ENCODE measurements around the gene VEPH1.
"Not testable (repeated sequence)": the region's sequence is repeated elsewhere in the genome, so short reads cannot be mapped to it uniquely, and the experiment has no call there.

The VEPH1 gene

DNA sequence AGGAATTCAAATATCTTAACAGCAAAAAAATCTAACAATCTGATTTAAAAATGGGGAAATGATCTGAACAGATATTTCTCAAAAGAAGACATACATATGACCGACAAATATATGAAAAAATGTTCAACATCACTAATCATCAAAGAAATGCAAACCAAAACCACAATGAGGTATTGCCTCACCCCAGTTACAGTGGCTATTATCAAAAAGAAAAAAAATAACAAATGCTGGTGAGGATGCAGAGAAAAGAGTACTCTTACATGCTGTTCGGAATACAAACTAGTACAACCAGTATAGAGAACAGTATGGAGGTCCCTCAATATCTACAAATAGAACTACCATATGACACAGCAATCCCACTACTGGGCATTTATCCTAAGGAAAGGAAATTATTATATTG, 152.6 kb downstream of the VEPH1 start:
- DNase-seq (ENCODE audit: low read depth in 3 of 3) = not testable (repeated sequence)

DNA sequence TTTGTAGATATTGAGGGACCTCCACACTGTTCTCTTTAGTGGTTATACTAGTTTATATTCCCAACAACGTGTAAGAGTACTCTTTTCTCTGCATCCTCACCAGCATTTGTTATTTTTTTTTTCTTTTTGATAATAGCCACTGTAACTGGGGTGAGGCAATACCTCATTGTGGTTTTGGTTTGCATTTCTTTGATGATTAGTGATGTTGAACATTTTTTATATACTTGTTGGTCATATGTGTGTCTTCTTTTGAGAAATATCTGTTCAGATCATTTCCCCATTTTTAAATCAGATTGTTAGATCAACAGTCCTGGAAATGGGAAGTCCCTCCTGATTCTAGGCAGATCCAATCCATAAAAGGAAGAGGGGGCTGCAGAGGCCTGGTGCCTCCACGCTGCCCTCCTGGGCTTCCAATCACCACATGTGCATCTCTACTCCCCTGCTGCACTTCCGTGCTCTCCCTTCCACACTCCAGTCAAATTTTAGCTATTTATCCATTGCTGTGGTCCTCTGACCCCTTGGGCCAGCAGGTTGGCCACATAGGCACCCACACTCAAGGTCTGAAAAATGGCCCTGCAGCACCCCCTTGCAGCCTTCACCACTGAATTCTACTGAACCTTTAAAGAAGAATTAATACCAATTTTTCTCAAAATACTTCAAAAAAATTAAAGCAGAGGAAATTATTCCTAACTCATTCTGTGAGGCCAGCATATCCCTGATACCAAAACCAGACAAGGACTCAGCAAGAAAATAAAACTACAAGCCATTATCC, 154.7 kb downstream of the VEPH1 start:
- not testable (repeated sequence) for DNase-seq (ENCODE audit: low read depth in 3 of 3)

DNA sequence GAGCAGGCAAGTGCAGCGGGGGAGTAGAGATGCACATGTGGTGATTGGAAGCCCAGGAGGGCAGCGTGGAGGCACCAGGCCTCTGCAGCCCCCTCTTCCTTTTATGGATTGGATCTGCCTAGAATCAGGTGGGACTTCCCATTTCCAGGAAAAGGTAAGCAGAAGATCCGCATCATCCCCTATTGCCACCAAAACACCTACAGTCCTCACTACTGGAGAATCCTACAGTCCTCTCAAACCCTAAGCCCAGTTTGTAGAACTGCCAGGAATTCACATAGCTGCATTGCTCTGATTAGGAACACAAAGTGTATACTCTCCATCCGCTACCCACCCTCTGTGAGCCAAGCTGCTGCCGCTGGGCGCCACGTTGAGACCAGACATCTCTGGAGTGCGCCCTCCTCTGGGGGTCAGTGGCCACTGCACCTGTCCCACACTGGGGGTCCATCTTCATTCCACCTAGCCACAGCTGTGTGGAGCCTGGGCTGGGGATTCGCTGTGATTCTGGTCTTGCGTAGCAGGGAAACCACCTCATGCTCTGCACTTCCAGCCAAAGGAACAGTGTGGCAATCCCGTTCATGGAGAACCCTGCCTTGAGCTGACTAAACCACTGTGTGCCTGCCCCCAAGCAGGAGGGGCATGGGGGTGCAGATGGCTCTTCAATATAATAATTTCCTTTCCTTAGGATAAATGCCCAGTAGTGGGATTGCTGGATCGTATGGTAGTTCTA, 155.5 kb downstream of the VEPH1 start:
- no peak for DNase-seq (ENCODE audit: low read depth in 3 of 3)

DNA sequence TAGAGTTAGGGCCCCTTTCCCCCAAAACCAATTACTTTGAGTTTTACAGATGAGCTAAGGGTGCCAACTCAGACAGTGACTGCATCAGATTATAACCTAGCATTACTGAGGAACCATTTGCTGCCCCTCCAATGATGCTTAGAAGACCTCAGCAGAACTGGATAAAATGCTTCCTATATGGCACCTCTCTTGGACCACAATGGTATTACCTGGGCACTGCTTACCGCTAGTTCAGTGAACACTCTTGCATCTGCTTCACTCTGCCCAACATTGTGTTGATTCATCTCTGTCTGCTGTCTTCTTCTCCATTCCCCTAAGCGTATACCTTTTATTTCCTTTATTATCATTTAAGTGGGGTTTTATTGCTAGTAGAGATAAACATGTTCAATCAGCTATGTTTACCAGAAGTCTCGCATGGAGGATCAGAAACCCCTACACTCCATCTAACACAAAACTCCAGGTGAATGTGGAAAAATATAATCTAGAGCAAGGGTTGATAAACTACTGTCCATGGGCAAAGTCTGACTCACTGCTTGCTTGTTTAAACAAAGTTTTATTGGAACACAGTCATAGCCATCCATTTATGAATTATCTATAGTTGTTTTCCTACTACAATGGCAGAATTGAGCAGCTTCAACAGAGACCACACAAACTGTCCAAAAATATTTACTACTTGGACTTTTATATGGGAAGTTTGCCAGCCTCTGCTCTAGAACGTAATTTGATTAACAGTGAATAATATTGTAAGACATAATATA, 166.8 kb downstream of the VEPH1 start:
- DNase-seq (ENCODE audit: low read depth in 3 of 3) = no peak

DNA sequence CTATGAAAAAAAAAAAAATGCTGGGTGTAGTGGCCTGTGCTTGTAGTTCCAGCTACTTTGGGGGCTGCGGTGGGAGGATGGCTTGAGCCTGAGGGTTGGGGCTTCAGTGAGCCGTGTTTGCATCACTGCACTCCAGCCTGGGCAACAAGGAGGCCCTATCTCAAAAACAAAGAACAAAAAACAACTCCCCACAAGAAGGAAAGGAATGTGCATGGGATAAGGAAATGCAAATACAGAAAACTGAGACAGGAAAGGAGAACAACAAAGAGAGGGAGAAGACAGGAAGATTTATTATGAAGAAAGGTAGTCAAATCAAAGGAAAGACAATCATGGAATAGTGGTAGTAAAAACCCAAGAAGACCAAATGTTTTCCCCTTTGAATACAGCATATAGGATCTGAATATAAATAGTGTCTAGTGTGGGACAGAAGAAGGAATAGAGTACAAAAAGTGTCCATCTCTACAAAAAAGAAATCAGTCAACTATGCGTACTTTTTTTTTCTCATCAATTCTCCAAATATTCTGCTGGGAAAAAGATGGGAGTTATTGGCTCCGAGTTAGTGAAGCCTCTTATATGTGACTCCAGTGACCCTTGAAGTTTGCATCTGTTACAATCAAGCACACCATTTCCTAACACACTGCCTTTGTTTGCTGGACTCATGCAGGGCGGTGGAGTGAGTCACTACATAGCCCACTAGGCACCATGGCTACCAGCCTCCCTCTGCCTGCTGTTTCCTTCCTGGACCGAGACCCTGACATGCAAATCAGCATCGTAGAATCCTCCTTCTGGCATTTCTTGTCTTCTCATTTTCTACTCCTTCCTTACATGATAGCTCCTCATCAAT, 167.8 kb downstream of the VEPH1 start:
- no peak for DNase-seq (ENCODE audit: low read depth in 3 of 3)

DNA sequence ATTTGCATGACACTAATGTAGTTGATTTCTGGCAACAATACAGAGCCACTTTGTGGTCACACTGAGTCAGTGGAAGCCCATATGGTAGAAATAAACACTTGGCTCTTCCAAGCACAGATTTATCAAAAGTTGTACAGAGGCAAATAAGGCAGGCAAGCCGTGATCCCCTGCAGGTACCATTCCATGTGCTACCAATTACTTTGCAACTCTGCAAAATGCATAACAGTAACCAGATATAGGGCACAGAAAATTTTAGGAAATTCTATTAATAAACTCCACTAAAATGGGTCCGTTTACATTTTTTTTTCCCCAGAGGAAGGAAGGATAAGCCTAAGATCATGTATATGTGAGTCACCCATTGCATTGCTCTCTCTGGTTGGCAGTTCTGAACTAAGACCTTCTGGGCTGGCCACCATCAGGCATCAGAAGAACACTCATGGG, 169.6 kb downstream of the VEPH1 start:
- DNase-seq (ENCODE audit: low read depth in 3 of 3) = no peak

DNA sequence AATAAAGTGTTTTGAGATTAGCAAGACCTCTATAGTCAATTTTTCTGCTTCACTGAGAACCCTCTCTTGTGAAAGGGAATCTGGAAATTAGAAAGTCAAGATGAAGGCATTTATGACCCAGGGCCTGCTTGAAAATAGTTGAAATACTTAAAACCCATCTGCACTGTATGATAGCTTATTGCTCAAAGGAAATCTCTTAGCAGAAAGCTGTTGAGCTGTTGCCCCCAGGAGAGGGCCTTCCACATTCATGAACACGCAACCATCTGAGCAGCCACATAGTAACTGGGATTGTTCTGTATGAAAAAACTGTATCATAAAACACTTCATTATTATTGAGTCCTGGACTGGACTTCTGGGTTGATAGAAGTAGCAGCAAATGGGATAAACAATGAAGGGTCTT, 173.0 kb downstream of the VEPH1 start:
- DNase-seq (ENCODE audit: low read depth in 3 of 3) = no peak

DNA sequence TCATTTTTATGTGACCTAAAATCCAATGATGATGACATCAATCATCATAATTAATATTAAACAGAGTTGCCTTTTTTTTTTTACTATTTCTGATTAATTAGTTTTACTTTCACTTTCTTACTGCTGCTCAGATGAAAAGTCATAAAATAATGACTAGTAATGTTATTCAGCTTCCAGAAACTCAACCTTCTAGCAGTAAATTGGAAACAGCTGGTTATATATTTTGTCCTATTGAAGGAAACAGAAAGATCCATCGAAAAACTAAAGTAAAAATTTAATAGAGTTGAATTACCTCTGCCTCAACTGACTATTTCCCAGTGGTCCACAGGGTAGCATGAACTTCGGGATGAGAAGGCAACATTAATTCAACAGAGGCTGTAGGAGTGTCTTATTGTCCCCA, 173.7 kb downstream of the VEPH1 start:
- no peak for DNase-seq (ENCODE audit: low read depth in 3 of 3)

DNA sequence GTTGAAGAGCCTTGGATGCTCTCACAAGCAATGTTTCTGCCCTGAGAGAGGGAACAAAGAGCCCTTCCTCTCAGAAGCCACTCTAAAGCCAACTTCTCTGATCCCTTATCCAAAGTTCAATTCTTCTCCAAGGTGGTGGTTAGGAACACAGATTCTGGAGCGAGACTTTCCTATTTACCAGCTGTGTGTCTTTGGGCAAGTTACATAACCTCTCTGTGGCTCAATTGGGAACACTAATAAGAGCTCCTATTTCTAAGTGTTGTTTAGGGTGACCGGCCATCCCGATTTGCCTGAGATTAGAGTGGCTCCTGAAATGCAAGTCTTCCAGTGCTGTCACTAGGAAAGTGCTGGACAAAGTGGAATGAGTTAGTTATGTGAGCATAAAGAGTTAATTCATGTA, 175.4 kb downstream of the VEPH1 start:
- DNase-seq (ENCODE audit: low read depth in 3 of 3) = no peak

DNA sequence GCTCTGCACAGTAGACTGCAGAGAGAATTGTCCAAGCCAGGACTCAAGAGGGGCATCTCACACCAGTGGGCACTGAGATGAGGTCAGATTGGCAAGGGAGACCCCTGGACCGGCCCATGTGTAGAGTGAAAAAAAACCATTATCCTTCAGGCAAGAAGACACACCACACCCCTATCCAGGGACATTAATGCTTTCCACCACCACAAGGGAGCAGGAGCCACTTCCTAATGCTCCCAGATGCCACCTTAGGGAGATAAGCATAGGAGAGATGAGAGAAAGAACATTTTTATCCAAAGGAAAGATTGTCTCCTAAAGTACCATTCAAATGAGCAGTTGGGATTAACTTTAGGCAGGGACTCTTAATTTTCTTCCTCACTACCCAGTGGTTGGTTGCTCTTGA, 176.2 kb downstream of the VEPH1 start:
- DNase-seq (ENCODE audit: low read depth in 3 of 3) = no peak

DNA sequence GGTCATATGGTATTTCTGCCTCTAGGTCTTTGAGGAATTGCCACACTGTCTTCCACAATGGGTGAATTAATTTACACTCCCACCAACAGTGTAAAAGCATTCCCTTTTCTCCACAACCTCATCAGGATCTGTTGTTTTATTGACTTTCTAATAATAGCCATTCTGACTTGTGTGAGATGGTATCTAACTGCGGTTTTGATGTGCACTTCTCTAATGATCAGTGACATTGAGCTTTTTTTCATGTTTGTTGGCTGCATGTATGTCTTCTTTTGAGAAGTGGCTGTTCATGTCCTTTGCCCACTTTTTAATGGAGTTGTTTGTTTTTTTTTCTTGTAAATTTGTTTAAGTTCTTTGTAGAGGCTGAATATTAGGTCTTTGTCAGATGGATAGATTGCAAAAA, 178.3 kb downstream of the VEPH1 start:
- DNase-seq (ENCODE audit: low read depth in 3 of 3) = not testable (repeated sequence)

DNA sequence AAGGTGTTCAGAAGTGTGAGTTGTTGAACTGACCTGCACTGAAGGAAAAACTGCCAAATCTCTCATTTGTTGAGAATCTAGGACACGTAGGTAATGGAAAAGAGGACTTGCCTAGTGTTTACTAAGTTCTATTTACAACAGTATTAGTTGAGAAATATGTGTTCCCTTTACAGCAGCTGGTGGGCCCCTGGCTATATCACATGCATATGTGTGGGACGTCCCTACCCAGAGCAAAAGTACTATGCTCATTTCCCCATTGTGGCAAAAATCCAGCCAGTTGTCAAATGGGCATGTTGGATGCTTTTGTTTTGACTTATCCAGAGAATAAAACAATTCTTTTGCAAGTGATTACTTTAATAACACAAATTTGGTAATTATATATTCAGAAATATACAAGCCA, 179.9 kb downstream of the VEPH1 start:
- DNase-seq (ENCODE audit: low read depth in 3 of 3) = no peak

DNA sequence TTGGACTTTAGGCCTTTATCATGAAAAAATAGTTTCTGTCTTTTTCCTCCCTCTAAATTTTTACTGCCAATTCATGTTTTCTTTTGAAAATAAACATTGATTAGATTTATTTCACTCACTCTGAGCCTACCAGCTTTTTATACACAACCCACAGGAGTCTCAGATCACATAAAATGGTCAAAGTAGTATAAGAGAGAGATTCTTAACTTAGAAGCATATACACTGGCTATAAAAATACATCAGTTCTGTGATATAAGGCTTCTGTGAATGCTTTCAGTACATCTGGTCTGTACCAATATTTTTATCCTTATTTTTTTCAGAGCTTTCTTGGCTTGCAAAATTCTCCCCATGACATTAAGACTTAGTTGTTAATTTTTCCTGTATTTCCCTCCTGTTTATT, 183.5 kb downstream of the VEPH1 start:
- no peak for DNase-seq (ENCODE audit: low read depth in 3 of 3)

DNA sequence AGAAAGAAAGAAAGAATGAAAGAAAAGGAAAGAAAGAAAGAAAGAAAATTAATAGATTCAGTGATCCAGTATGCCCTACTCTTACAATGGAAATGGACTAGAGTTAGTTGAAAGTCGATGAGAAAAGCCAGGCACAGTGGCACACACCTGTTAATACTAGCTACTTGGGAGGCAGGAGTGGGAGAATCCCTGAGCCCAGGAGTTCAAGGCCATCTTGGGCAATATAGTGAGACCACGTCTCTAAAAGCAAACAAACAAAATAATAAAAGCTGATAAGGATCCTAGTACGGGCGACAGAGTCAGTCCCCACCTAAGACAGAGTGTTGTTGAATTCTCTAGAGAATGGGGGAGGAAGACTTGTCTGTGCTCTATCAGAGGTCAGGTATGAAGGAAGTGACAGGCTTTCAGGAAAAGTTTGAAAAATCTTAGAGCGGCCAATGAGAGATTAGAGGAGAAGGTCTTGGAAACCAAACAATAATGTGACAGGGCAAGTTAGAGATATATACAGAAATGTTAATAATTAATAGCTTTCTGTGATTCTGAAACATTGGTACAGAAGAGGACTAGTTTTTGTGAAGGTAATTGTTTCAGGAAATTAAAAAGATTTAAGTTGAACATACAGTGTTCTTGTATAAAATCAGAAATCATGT, 184.5 kb downstream of the VEPH1 start:
- no peak for DNase-seq (ENCODE audit: low read depth in 3 of 3)

DNA sequence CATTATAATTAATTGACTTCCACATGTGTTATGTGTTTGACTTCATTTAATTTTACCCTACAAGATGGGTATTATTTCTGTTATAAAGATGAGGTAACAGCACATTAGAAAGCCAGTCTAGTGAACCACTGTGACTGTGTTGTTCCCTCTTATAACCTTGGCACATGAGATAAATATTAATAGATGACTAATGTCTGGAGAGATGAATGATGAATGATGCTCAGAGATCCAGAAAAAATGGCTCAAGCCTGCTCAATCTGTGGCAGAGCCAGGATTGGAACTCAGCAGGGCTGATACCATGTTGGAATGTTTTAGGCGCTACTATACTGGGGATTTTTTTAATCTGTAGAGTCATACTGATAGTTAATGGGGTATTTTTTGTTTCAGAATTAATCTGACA, 185.3 kb downstream of the VEPH1 start:
- no peak for DNase-seq (ENCODE audit: low read depth in 3 of 3)

DNA sequence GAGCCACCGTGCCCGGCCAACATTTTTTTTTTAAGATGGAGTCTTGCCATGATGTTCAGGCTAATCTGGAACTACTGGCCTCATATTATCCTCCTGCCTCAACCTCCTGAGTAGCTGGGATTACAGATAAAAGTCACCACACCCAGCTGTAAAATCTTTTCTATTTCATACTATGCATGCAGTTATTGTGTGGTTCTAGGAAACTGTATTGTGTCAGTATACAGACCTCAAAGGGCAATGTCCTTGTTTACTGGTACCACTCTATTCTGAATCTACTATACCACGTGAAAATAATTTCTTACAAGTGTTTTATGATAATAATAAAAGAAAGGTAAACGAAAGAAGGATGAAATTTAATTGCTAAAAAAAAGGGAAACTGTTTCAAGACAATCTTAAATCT, 190.0 kb downstream of the VEPH1 start:
- DNase-seq (ENCODE audit: low read depth in 3 of 3) = no peak

DNA sequence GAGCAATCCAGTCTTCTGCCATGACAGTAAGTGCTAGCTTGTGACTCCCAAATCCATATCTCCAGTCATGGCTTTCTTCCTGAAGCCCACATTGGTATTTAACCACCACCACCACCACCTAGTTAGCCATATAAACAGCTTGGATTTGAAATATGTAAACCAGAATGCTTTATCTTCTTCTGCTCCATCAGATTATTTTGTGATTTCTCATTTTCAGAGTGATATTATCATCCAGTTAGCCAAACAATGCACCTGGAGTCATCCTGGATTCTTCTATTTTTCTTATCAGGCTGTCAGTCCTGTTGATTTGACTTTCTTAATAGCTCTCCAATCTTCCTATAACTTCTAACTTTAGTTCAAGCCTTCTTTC, 190.9 kb downstream of the VEPH1 start:
- no peak for DNase-seq (ENCODE audit: low read depth in 3 of 3)

DNA sequence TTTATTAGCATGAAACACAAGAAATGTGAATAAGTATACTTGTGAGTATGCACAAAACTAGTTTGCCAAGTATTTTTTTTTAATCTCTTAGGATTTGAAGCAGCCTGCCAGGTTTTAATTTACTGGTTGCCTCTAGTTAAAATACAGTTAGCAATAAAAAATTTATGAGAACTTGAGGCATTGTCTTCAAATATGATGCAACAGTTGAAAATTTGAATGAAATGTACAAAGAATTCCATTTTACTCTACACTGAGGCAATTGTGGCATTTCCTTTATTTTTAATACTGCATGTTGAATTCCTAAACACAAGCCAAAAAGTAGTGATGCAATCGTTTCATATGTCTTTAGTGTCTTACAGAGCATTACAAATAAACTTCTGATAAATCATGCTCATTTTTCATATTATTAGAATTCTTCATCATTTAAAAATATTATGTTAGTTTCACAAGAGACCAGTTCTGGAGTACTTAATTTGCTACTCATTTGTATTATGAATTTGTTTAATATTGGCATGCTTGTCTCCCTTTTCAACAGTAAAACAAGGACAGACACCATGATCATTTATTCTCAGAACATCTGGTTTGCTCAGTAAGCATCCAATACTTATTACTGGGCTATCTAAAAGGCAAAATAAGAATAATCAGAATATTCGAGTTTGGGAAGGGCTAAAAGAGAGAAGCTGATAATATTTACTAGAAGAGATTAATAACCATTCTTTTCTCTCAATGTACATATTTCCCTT, 191.4 kb downstream of the VEPH1 start:
- no peak for DNase-seq (ENCODE audit: low read depth in 3 of 3)

DNA sequence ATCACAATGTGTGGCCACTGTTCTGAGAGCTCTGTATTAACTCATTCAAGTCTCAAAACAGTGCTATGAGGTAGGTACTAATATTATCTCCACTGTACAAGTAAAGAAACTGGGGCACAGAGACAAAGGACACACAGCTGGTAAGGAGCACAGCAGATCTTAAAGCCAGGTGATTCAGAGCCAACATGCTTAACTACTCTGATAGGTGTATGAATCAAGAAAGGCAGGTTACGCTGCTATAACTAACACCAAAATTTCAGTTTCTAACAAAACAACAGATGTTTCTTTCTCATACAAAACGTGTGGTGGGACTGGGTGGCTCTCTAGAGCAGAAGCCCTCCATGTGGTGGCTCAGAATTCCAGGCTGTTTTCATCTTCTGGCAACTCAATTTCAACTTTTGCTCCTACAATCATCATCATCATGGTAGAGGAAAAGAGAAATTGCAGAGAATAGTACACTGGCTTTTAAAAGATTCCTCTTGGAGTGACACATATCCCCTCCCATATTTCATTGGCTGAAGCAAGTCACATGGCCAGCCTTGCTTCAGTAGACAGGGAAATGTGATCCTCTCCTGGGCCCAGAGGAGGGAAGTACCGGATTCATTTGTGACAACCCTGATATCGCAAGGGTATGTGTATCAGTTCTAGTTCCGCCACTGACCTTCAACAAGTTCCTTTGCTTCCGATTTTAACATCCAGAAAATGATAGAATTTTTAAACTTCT, 192.7 kb downstream of the VEPH1 start:
- no peak for DNase-seq (ENCODE audit: low read depth in 3 of 3)

DNA sequence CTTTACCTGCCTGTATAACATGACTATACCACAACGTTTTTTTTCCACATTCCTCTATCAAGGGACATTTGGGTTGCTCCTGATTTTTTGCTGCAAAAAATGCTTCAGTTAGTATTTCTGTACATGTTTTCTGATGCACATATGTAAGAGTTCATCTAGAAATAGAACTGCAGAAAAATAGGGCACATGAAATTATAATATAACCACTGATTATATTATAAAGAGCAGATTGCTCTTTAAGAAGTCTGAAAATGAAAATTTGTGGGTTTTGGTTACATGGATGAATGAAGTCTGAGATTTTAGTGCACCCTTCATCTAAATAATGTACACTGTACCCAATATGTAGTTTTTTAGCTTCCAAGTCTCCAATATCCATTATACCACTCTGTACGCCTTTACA, 196.7 kb downstream of the VEPH1 start:
- DNase-seq (ENCODE audit: low read depth in 3 of 3) = no peak
